ENCODE data around the gene ZNF782. TPM values are rescaled to one million over a fixed set of nuclear protein-coding genes. Genes with fewer than 3 reads are reported as not detected.

The ZNF782 gene
- polyA plus RNA-seq, 2 of the 4 experiments (the other 2 are of a cell fraction): 1.9 to 2.1 TPM

- peak; percentile 21; the same call in 1 of the 2 replicates for TF ChIP-seq E2F6 (IDR thresholded peaks at IDR 0.05; ENCODE audit: borderline replicate concordance, low read depth)
These were observed 21.3 kb upstream of the ZNF782 start (continued) for GRCh38 chr9:96875461-96876142.

- Histone ChIP-seq H3K27ac (peak overlapping the region; percentile 71 to 90; a peak in 5 of 6 replicates), H3K9me3 (no peaks in the 10 kb centered on the region), H3K4me2 (peak overlapping the region; percentile 92), H3K4me3 (peak overlapping the region; percentile 61), H3K4me1 (peaks cover 8% of the 10 kb centered on the region; the same call in 1 of the 3 replicates)
- FAIRE-seq: no peak
- peak; percentile 35 to 49 for DNase-seq (ENCODE audit: low read depth in 1 of 2, low spot score in 1 of 2)
- peak; percentile 58 to 73 for ATAC-seq
- no peak for TF ChIP-seq FOSL2 (IDR thresholded peaks at IDR 0.05)
- TF ChIP-seq FOSL2 (CRISPR knock-in tag; IDR thresholded peaks at IDR 0.05): peak; percentile 77
- TF ChIP-seq, protein P1, sequence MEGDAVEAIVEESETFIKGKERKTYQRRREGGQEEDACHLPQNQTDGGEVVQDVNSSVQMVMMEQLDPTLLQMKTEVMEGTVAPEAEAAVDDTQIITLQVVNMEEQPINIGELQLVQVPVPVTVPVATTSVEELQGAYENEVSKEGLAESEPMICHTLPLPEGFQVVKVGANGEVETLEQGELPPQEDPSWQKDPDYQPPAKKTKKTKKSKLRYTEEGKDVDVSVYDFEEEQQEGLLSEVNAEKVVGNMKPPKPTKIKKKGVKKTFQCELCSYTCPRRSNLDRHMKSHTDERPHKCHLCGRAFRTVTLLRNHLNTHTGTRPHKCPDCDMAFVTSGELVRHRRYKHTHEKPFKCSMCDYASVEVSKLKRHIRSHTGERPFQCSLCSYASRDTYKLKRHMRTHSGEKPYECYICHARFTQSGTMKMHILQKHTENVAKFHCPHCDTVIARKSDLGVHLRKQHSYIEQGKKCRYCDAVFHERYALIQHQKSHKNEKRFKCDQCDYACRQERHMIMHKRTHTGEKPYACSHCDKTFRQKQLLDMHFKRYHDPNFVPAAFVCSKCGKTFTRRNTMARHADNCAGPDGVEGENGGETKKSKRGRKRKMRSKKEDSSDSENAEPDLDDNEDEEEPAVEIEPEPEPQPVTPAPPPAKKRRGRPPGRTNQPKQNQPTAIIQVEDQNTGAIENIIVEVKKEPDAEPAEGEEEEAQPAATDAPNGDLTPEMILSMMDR (IDR thresholded peaks at IDR 0.05): no peak
- POLR2A ChIA-PET: no interaction called here
- CTCF ChIA-PET: interaction anchor here (0.9 to 9.0 kb wide), 3 partner anchors 9 to 264 kb away, joined by 5 to 91 read pairs (median 5); partner anchors contain the start of gene ZNF782
- 25% methylated on average over 13 of the region's 13 CpGs for WGBS (ENCODE audit: missing lambda C conversion rate)
These were observed 20.7 kb upstream of the ZNF782 start for GRCh38 chr9:96874947-96875460.

DNA sequence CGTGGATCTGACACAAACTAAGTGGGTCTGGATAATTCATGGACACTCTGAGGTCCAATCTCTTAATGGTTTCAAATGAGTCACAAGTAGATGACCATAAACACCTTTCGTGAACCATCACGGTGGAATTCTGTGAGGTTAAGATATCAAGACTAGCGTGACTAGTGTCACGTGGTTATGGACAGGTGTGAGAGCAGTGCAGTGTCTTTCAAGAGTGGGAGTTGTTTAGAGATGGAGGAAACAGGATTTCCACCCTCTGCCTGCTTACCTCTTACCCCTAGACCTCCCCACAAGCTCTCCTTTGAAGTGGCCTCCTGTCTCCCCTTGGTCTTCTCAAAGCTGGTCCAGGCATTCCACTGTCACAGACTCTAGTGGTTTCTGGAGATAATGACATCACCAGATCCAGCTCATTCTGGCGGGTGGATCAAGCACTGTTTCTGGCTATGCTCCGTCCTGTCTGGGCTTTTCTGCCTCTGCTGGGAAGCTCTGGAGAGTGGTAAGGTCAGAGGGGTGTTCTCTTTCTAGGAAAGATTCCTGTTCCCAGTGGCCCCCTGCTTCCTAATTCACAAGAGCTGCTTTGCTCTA, 20.0 kb upstream of the ZNF782 start:
- no peak for DNase-seq (ENCODE audit: low read depth in 1 of 2, low spot score in 1 of 2)
- 88% methylated on average over 7 of the region's 7 CpGs for WGBS (ENCODE audit: missing lambda C conversion rate)
- peak overlapping the region in 1 of 2 experiments; percentile 35; a peak in 1 of 6 replicates for H3K27ac ChIP-seq
- H3K4me2 ChIP-seq: no peak overlapping the region
- CTCF ChIA-PET: interaction anchor here (0.6 to 9.0 kb wide), 4 partner anchors 9 to 740 kb away, joined by 3 to 91 read pairs (median 5); partner anchors contain the start of gene ZNF782
- peaks cover 8% of the 10 kb centered on the region; the same call in 1 of the 3 replicates for H3K4me1 ChIP-seq
- POLR2A ChIA-PET: no interaction called here
- FAIRE-seq: no peak
- no peak overlapping the region for H3K4me3 ChIP-seq
- no peaks in the 10 kb centered on the region for H3K9me3 ChIP-seq
- no peak for ATAC-seq
- TF ChIP-seq FOSB (CRISPR knock-in tag; IDR thresholded peaks at IDR 0.05): no peak
- TF ChIP-seq, protein P2, sequence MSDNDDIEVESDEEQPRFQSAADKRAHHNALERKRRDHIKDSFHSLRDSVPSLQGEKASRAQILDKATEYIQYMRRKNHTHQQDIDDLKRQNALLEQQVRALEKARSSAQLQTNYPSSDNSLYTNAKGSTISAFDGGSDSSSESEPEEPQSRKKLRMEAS (IDR thresholded peaks at IDR 0.05): no peak
- TF ChIP-seq ZNF302 (CRISPR knock-in tag; IDR thresholded peaks at IDR 0.05): no peak
- TF ChIP-seq, protein P3, sequence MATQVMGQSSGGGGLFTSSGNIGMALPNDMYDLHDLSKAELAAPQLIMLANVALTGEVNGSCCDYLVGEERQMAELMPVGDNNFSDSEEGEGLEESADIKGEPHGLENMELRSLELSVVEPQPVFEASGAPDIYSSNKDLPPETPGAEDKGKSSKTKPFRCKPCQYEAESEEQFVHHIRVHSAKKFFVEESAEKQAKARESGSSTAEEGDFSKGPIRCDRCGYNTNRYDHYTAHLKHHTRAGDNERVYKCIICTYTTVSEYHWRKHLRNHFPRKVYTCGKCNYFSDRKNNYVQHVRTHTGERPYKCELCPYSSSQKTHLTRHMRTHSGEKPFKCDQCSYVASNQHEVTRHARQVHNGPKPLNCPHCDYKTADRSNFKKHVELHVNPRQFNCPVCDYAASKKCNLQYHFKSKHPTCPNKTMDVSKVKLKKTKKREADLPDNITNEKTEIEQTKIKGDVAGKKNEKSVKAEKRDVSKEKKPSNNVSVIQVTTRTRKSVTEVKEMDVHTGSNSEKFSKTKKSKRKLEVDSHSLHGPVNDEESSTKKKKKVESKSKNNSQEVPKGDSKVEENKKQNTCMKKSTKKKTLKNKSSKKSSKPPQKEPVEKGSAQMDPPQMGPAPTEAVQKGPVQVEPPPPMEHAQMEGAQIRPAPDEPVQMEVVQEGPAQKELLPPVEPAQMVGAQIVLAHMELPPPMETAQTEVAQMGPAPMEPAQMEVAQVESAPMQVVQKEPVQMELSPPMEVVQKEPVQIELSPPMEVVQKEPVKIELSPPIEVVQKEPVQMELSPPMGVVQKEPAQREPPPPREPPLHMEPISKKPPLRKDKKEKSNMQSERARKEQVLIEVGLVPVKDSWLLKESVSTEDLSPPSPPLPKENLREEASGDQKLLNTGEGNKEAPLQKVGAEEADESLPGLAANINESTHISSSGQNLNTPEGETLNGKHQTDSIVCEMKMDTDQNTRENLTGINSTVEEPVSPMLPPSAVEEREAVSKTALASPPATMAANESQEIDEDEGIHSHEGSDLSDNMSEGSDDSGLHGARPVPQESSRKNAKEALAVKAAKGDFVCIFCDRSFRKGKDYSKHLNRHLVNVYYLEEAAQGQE (IDR thresholded peaks at IDR 0.05): no peak
- no peak for TF ChIP-seq BHLHE40 (IDR thresholded peaks at IDR 0.05; ENCODE audit: low read depth, low read length)
- no peak for TF ChIP-seq HDAC2 (IDR thresholded peaks at IDR 0.05)
- TF ChIP-seq E2F6 (IDR thresholded peaks at IDR 0.05; ENCODE audit: borderline replicate concordance, low read depth): no peak
- no peak for TF ChIP-seq NFE2L2 (conservative IDR thresholded peaks at IDR 0.05; ENCODE audit: low read length)
- TF ChIP-seq NPAS2 (CRISPR knock-in tag; IDR thresholded peaks at IDR 0.05; ENCODE audit: borderline replicate concordance): no peak
- TF ChIP-seq, protein P4, sequence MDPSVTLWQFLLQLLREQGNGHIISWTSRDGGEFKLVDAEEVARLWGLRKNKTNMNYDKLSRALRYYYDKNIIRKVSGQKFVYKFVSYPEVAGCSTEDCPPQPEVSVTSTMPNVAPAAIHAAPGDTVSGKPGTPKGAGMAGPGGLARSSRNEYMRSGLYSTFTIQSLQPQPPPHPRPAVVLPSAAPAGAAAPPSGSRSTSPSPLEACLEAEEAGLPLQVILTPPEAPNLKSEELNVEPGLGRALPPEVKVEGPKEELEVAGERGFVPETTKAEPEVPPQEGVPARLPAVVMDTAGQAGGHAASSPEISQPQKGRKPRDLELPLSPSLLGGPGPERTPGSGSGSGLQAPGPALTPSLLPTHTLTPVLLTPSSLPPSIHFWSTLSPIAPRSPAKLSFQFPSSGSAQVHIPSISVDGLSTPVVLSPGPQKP (IDR thresholded peaks at IDR 0.05; ENCODE audit: low read depth, low read length): no peak
- no peak for TF ChIP-seq TP53 (CRISPR knock-in tag; IDR thresholded peaks at IDR 0.05)
- no peak for TF ChIP-seq USF2 (IDR thresholded peaks at IDR 0.05)
- TF ChIP-seq NR3C1 (IDR thresholded peaks at IDR 0.05): no peak
- no peak for TF ChIP-seq POLR2A (IDR thresholded peaks at IDR 0.05; ENCODE audit: low read length)
- TF ChIP-seq, protein P1 (IDR thresholded peaks at IDR 0.05): no peak
- TF ChIP-seq, protein P5, sequence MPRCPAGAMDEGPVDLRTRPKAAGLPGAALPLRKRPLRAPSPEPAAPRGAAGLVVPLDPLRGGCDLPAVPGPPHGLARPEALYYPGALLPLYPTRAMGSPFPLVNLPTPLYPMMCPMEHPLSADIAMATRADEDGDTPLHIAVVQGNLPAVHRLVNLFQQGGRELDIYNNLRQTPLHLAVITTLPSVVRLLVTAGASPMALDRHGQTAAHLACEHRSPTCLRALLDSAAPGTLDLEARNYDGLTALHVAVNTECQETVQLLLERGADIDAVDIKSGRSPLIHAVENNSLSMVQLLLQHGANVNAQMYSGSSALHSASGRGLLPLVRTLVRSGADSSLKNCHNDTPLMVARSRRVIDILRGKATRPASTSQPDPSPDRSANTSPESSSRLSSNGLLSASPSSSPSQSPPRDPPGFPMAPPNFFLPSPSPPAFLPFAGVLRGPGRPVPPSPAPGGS (IDR thresholded peaks at IDR 0.05): no peak
- TF ChIP-seq SMC3 (IDR thresholded peaks at IDR 0.05): no peak

All from A549 (cell line).